Thyroid gland (tissue), 4 donors: Measurements from ENCODE around the gene EBPL.

Experiments used
- CTCF ChIP-seq, 6 experiments: fragments of 200-600 bp in 3 of 6; fragments of 450-650 bp in 3 of 6; sonication (generic) in 3 of 6; IDR thresholded peaks; one replicate each; pipeline ENCODE4 v1.5.1; 2016 to 2019; ENCODE audit warnings: antibody characterized with exemption in 6 of 6, mild to moderate bottlenecking in 2 of 6, inconsistent platforms in 1 of 6, moderate library complexity in 1 of 6
- POLR2A ChIP-seq, 2 donors: fragments of 450-650 bp; IDR thresholded peaks; one replicate each; pipeline ENCODE4 v1.6.1; 2017; ENCODE audit warnings: antibody characterized with exemption in 2 of 2, mild to moderate bottlenecking in 2 of 2, moderate library complexity in 1 of 2

GRCh38 chr13:49638030-49638743, 53.1 kb downstream of the EBPL start:
- no peak for TF ChIP-seq CTCF (IDR thresholded peaks at IDR 0.05)
- no peak for TF ChIP-seq POLR2A (IDR thresholded peaks at IDR 0.05)
